Chondrocyte (in vitro differentiated cells): ENCODE data around the gene IGF2BP3. TPM values are rescaled to one million over a fixed set of nuclear protein-coding genes. Genes with fewer than 3 reads are reported as not detected.

Source experiments
- DNase-seq: peaks from one replicate; pipeline ENCODE4 v3.0.0; 2021; ENCODE audit warnings: mixed read lengths, low spot score
- H3K27ac Mint-ChIP-seq: one replicate; pipeline ENCODE4 v1.8.0; 2021; ENCODE audit warnings: mild to moderate bottlenecking, moderate library complexity, mixed read lengths; ENCODE audit not compliant: unreplicated experiment
- H3K27me3 Mint-ChIP-seq: 2 replicates; pipeline ENCODE4 v1.8.0; 2021; ENCODE audit warnings: low read depth, mixed read lengths
- H3K36me3 Mint-ChIP-seq: 2 replicates; pipeline ENCODE4 v1.8.0; 2021; ENCODE audit warnings: low read depth, mixed read lengths
- H3K4me1 Mint-ChIP-seq: 2 replicates; pipeline ENCODE4 v1.8.0; 2021; ENCODE audit warnings: low read depth, mild to moderate bottlenecking, mixed read lengths
- H3K4me3 Mint-ChIP-seq: one replicate; pipeline ENCODE4 v1.8.0; 2021; ENCODE audit warnings: mild to moderate bottlenecking, moderate library complexity, mixed read lengths; ENCODE audit not compliant: unreplicated experiment
- H3K9me3 Mint-ChIP-seq: 2 replicates; pipeline ENCODE4 v1.8.0; 2021; ENCODE audit warnings: low read depth, mixed read lengths
- total RNA-seq: library from RNA; stranded (reverse); gene quantifications from 3 replicates; pipeline ENCODE4 v1.2.1, GENCODE V29; 2021
- TF ChIP-seq, protein P1 (sequence below): fragments of 200-600 bp; sonication (generic); IDR thresholded peaks from 2 replicates; pipeline ENCODE4 v1.5.0; 2021; ENCODE audit warnings: antibody characterized with exemption, mild to moderate bottlenecking, moderate library complexity

Gene IGF2BP3
- total RNA-seq, 1 donor from 2014 or later, result 53.0 TPM

DNA sequence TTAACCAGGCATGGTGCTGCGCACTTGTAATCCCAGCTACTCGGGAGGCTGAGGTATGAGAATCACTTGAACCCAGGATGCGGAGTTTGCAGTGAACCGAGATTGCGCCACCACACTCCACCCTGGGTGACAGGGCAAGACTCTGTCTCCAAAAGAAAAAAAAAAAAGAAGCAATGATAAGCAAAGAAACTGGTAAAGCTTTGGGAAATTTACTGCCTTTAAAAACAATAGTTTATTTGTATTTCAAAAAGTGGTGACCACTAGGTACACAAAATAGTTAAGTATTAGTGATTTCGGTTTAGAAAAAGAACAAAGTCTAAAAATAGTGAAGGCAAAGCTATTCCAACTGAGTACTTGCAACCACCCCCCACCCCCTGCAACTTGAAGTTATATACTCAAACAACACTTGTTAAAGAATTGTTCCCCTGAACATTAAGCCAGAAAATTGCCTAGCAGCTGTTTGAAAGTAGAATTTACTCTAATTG, 133.4 kb downstream of the IGF2BP3 start:
- Mint-ChIP-seq H3K36me3 (peaks cover 19% of the 10 kb centered on the region), H3K27me3 (no peaks in the 10 kb centered on the region), H3K4me1 (peaks cover 76% of the 10 kb centered on the region), H3K9me3 (peaks cover 6% of the 10 kb centered on the region), H3K4me3 (no peak overlapping the region), H3K27ac (no peak overlapping the region)
- TF ChIP-seq, protein P1, sequence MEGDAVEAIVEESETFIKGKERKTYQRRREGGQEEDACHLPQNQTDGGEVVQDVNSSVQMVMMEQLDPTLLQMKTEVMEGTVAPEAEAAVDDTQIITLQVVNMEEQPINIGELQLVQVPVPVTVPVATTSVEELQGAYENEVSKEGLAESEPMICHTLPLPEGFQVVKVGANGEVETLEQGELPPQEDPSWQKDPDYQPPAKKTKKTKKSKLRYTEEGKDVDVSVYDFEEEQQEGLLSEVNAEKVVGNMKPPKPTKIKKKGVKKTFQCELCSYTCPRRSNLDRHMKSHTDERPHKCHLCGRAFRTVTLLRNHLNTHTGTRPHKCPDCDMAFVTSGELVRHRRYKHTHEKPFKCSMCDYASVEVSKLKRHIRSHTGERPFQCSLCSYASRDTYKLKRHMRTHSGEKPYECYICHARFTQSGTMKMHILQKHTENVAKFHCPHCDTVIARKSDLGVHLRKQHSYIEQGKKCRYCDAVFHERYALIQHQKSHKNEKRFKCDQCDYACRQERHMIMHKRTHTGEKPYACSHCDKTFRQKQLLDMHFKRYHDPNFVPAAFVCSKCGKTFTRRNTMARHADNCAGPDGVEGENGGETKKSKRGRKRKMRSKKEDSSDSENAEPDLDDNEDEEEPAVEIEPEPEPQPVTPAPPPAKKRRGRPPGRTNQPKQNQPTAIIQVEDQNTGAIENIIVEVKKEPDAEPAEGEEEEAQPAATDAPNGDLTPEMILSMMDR, result no peak
- DNase-seq, result no peak

DNA sequence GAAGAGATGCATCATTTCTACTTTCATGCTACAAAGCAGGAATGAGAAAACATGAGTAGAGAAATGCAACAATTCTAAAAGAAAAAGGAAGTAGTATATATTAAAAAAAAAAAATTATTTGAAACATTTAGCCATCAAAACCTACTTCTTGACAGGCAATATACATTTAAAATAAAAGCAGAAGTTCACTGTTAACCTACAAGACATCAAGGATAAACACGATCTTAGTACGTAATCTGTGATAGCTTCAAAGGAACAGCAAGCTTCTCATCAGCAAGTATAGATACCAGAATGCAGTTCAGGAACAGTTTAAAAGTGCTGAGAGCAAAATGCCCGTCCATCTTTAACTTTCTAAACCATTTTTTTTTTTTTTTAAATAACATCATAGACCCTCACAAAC, 134.2 kb downstream of the IGF2BP3 start:
- Mint-ChIP-seq H3K27ac (peak overlapping the region; percentile 91), H3K9me3 (peaks cover 6% of the 10 kb centered on the region), H3K36me3 (peaks cover 20% of the 10 kb centered on the region), H3K27me3 (no peaks in the 10 kb centered on the region), H3K4me1 (peaks cover 80% of the 10 kb centered on the region), H3K4me3 (no peak overlapping the region)
- DNase-seq, result no peak
- TF ChIP-seq, protein P1, result no peak

- H3K4me3 Mint-ChIP-seq, result no peak overlapping the region
- DNase-seq, result no peak
- TF ChIP-seq, protein P1, result no peak
- peaks cover 81% of the 10 kb centered on the region for H3K4me1 Mint-ChIP-seq
- H3K9me3 Mint-ChIP-seq, result peaks cover 6% of the 10 kb centered on the region
- no peaks in the 10 kb centered on the region for H3K27me3 Mint-ChIP-seq
- H3K27ac Mint-ChIP-seq, result peak overlapping the region; percentile 91
- peaks cover 20% of the 10 kb centered on the region for H3K36me3 Mint-ChIP-seq
These were observed 134.7 kb downstream of the IGF2BP3 start for GRCh38 chr7:23335621-23336020.

DNA sequence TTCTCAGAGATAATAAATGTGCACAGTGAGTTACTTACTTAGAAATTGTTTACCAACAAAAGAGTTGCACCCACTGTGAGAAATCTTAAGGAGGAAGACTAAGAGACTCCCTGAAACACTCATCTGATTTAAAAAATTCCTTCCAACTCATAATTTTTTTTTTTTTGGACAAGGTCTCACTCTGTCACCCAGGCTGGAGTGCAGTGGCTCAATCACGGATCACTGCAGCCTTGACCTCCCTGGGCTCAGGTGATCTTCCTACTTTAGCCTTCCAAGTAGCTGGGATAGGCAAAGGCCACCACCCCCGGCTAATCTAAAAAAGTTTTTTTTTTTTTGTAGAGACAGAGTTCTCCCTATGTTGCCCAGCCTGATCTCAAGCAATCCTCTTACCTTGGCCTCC, 135.2 kb downstream of the IGF2BP3 start:
- Mint-ChIP-seq H3K9me3 (peaks cover 6% of the 10 kb centered on the region), H3K27me3 (no peaks in the 10 kb centered on the region), H3K4me3 (no peak overlapping the region), H3K4me1 (peaks cover 80% of the 10 kb centered on the region), H3K36me3 (peaks cover 20% of the 10 kb centered on the region), H3K27ac (peak overlapping the region; percentile 91)
- no peak for DNase-seq
- TF ChIP-seq, protein P1, result no peak

- no peak overlapping the region for H3K4me3 Mint-ChIP-seq
- peaks cover 74% of the 10 kb centered on the region for H3K4me1 Mint-ChIP-seq
- TF ChIP-seq, protein P1, result no peak
- H3K9me3 Mint-ChIP-seq, result peaks cover 6% of the 10 kb centered on the region
- no peaks in the 10 kb centered on the region for H3K27me3 Mint-ChIP-seq
- peak overlapping the region; percentile 91 for H3K27ac Mint-ChIP-seq
- no peak for DNase-seq
- peaks cover 21% of the 10 kb centered on the region for H3K36me3 Mint-ChIP-seq
These were observed 135.7 kb downstream of the IGF2BP3 start for GRCh38 chr7:23334482-23335056.
